K562 (cell line): Measurements from ENCODE around the gene FCHSD1. TPM values are rescaled to one million over a fixed set of nuclear protein-coding genes. Genes with fewer than 3 reads are reported as not detected.
A peak's percentile ranks its signal among the peaks of the same experiment; 100 is the strongest.

Experiments
- ATAC-seq: fragments of 200-7000 bp; cut with Tn5 transposase; 3 replicates; pipeline ENCODE4 v1.9.1; 2020; ENCODE audit warnings: moderate library complexity
- BruUV-seq: library from RNA; stranded (reverse); fragments of 400-500 nt; replicated peaks from 2 replicates; lab custom pipeline; 2021; lab: Mats Ljungman, UMichigan
- CTCF ChIA-PET: fragments of 300-600 bp; formaldehyde crosslinking; extraction: SDS; loops from one replicate; lab custom pipeline; 2021; ENCODE audit warnings: low intra/inter-chr PET ratio; lab: Yijun Ruan, JAX
- POLR2A ChIA-PET: fragments of 300-600, 350-650 bp; sonication (Branson Sonifier 250); formaldehyde crosslinking; extraction: SDS; loops from one replicate; lab custom pipeline; 2021; ENCODE audit warnings: antibody characterized with exemption, inconsistent platforms; lab: Yijun Ruan, JAX
- DNase-seq, 4 experiments: peaks; one replicate each; pipeline versions ENCODE4 v3.0.0 to v3.0.0-alpha.2; 2011 to 2018; ENCODE audit warnings: low spot score in 3 of 4, mixed read lengths in 3 of 4; ENCODE audit errors: extremely low read depth in 1 of 4
- FAIRE-seq: peaks from 2 replicates; lab custom pipeline; 2011; peaks lifted over from hg19 to GRCh38; lab: Jason Lieb, UNC
- H2AFZ ChIP-seq: 2 replicates; pipeline ENCODE4 v1.6.0; 2011; ENCODE audit warnings: low read depth, low read length, control low read depth, inconsistent platforms
- H3K27ac ChIP-seq: fragments of 200-600 bp; 3 replicates; pipeline ENCODE4 v1.8.0; 2011; ENCODE audit warnings: low read depth, mild to moderate bottlenecking, control low read depth, inconsistent platforms, low read length, moderate library complexity, mixed read lengths; ENCODE audit errors: extremely low read depth
- H3K27me3 ChIP-seq, 2 experiments: fragments of 300-600 bp in 1 of 2; 2 replicates in 1 of 2; 3 replicates in 1 of 2; pipeline versions ENCODE4 v1.6.0 to v1.8.0; 2011; ENCODE audit warnings: inconsistent platforms in 2 of 2, low read length in 2 of 2, mild to moderate bottlenecking in 1 of 2, mixed read lengths in 1 of 2, moderate library complexity in 1 of 2; ENCODE audit not compliant: control insufficient read depth in 2 of 2, insufficient read depth in 2 of 2
- H3K36me3 ChIP-seq: fragments of 300-600 bp; 3 replicates; pipeline ENCODE4 v1.8.0; 2011; ENCODE audit warnings: mild to moderate bottlenecking, low read length, inconsistent platforms; ENCODE audit not compliant: control insufficient read depth, insufficient read depth
- H3K4me1 ChIP-seq, 2 experiments: fragments of 200-600 bp in 1 of 2; replicated peaks in 1 of 2; 2 replicates in 1 of 2; 3 replicates in 1 of 2; pipeline versions ENCODE4 v1.5.1 to v1.8.0; 2011; ENCODE audit warnings: inconsistent platforms in 2 of 2, low read length in 2 of 2, mild to moderate bottlenecking in 1 of 2, mixed read lengths in 1 of 2, moderate library complexity in 1 of 2; ENCODE audit not compliant: control insufficient read depth in 2 of 2, insufficient read depth in 2 of 2
- H3K4me2 ChIP-seq: 2 replicates; pipeline ENCODE4 v1.6.1; 2011; ENCODE audit warnings: low read length, control low read depth, inconsistent platforms, mixed read lengths; ENCODE audit not compliant: insufficient read depth
- H3K4me3 ChIP-seq: fragments of 200-600 bp; sonication (generic), shearing (Covaris generic); 2 replicates; pipeline ENCODE4 v1.5.1; 2016; ENCODE audit warnings: control low read depth, inconsistent platforms
- H3K79me2 ChIP-seq: fragments of 200-600 bp; 3 replicates; pipeline ENCODE4 v1.8.0; 2011; ENCODE audit warnings: low read length, inconsistent platforms; ENCODE audit not compliant: control insufficient read depth, insufficient read depth
- H3K9ac ChIP-seq, 2 experiments: 2 replicates each; pipeline versions ENCODE4 v1.6.0 to v1.6.1; 2011; ENCODE audit warnings: low read depth in 2 of 2, low read length in 2 of 2, control low read depth in 1 of 2, inconsistent platforms in 1 of 2, mild to moderate bottlenecking in 1 of 2, mixed read lengths in 1 of 2; ENCODE audit not compliant: insufficient read depth in 1 of 2
- H3K9me1 ChIP-seq: one replicate; pipeline ENCODE4 v1.6.0; 2011; ENCODE audit warnings: inconsistent platforms, mild to moderate bottlenecking, low read length, moderate library complexity; ENCODE audit not compliant: control insufficient read depth, insufficient read depth
- H3K9me3 ChIP-seq: replicated peaks from 2 replicates; pipeline ENCODE4 v1.5.1; 2011; ENCODE audit warnings: low read depth, low read length, inconsistent platforms; ENCODE audit not compliant: control insufficient read depth, insufficient read depth
- H4K20me1 ChIP-seq: replicated peaks from 2 replicates; pipeline ENCODE4 v1.6.1; 2011; ENCODE audit warnings: low read length, inconsistent platforms, mixed read lengths; ENCODE audit not compliant: control insufficient read depth, insufficient read depth
- CTBP1 ChIP-seq: fragments of 450-650 bp; IDR thresholded peaks from 2 replicates; pipeline ENCODE4 v1.6.1; 2016; ENCODE audit warnings: borderline replicate concordance
- CTCF ChIP-seq, 3 experiments: IDR thresholded peaks in 2 of 3; conservative IDR thresholded peaks in 1 of 3; 2 replicates each; pipeline ENCODE4 v1.5.1; 2011 to 2012; ENCODE audit warnings: low read length in 3 of 3, mild to moderate bottlenecking in 3 of 3, control low read depth in 2 of 3, improper control_type of control experiment in 1 of 3, inconsistent platforms in 1 of 3, low read depth in 1 of 3, mixed read lengths in 1 of 3, moderate library complexity in 1 of 3; ENCODE audit not compliant: insufficient read depth in 2 of 3
- DPF2 ChIP-seq: fragments of 450-650 bp; IDR thresholded peaks from 2 replicates; pipeline ENCODE4 v1.6.1; 2016
- FOSL1 ChIP-seq: fragments of 200-800 bp; sonication (Bioruptor generic); conservative IDR thresholded peaks from 2 replicates; pipeline ENCODE4 v1.6.1; 2016; ENCODE audit warnings: missing genetic modification characterization, missing compliant biosample characterization
- FOXK2 ChIP-seq, 2 experiments: fragments of 450-650 bp; IDR thresholded peaks in 1 of 2; conservative IDR thresholded peaks in 1 of 2; 2 replicates each; pipeline ENCODE4 v1.6.1; 2016; ENCODE audit warnings: low read depth in 2 of 2, mild to moderate bottlenecking in 1 of 2
- JUNB ChIP-seq: fragments of 450-650 bp; formaldehyde crosslinking; conservative IDR thresholded peaks from 2 replicates; pipeline ENCODE4 v1.4.0; 2020; ENCODE audit warnings: mild to moderate bottlenecking
- JUND ChIP-seq, 2 experiments: IDR thresholded peaks; 2 replicates in 1 of 2; 3 replicates in 1 of 2; pipeline ENCODE4 v1.6.1; 2011; ENCODE audit warnings: borderline replicate concordance in 2 of 2, low read depth in 2 of 2, low read length in 2 of 2, improper control_type of control experiment in 1 of 2, missing biosample characterization in 1 of 2, missing genetic modification characterization in 1 of 2, missing genetic modification reagents in 1 of 2
- MAFF ChIP-seq: IDR thresholded peaks from 2 replicates; pipeline ENCODE4 v1.6.1; 2012; ENCODE audit warnings: low read length, improper control_type of control experiment
- MAFK ChIP-seq: IDR thresholded peaks from 2 replicates; pipeline ENCODE4 v1.6.1; 2011; ENCODE audit warnings: low read length, improper control_type of control experiment
- MCM3 ChIP-seq: fragments of 450-650 bp; IDR thresholded peaks from 2 replicates; pipeline ENCODE4 v1.6.1; 2016
- NFE2L1 ChIP-seq: fragments of 450-650 bp; IDR thresholded peaks from 2 replicates; pipeline ENCODE4 v1.6.1; 2016; ENCODE audit warnings: missing genetic modification characterization, low read depth, mild to moderate bottlenecking, missing compliant biosample characterization, moderate library complexity, borderline replicate concordance
- RBFOX2 ChIP-seq: fragments of 200-400 bp; formaldehyde crosslinking; IDR thresholded peaks from 2 replicates; pipeline ENCODE4 v1.6.1; 2017; ENCODE audit warnings: low read depth, mild to moderate bottlenecking, low read length, moderate library complexity
- RCOR1 ChIP-seq, 2 experiments: IDR thresholded peaks; 2 replicates each; pipeline ENCODE4 v1.6.1; 2012; ENCODE audit warnings: low read depth in 2 of 2, low read length in 2 of 2, borderline replicate concordance in 1 of 2, improper control_type of control experiment in 1 of 2
- SMARCA4 ChIP-seq: fragments of 450-650 bp; IDR thresholded peaks from 2 replicates; pipeline ENCODE4 v1.6.1; 2016
- SMC3 ChIP-seq: conservative IDR thresholded peaks from 2 replicates; pipeline ENCODE4 v1.6.1; 2011; ENCODE audit warnings: low read depth, low read length, improper control_type of control experiment; ENCODE audit not compliant: insufficient read depth
- TEAD1 ChIP-seq, 2 experiments: fragments of 450-650 bp in 1 of 2; sonication (generic) in 1 of 2; formaldehyde crosslinking; IDR thresholded peaks; 2 replicates each; pipeline versions ENCODE4 v1.4.0 to v1.8.0; 2020 to 2022; ENCODE audit warnings: mild to moderate bottlenecking in 2 of 2, missing genetic modification reagents in 1 of 2
- ZFPM2 ChIP-seq: fragments of 250-450 bp; sonication (Bioruptor Pico); IDR thresholded peaks from 2 replicates; pipeline ENCODE4 v1.5.1; 2022; ENCODE audit warnings: mild to moderate bottlenecking
- ZNF431 ChIP-seq: sonication (generic); formaldehyde crosslinking; IDR thresholded peaks from 2 replicates; pipeline ENCODE4 v1.8.0; 2022; ENCODE audit warnings: mild to moderate bottlenecking, missing genetic modification reagents
- WGBS: fragments of 100-300 bp; shearing (Covaris generic); methylation state at CpG from one replicate; pipeline ENCODE4 v1.1.6; 2016; ENCODE audit warnings: low coverage, mixed read lengths; ENCODE audit not compliant: insufficient coverage; ENCODE audit errors: missing lambda C conversion rate; 5-methylcytosine and 5-hydroxymethylcytosine counted together
- in situ Hi-C: fragments of 300-500 bp; cut with MboI; formaldehyde crosslinking; loops from 4 replicates; pipeline ENCODE4 v1.15.0; 2018; ENCODE audit warnings: inconsistent platforms, mixed read lengths
- intact Hi-C: fragments of 100-400 bp; cut with micrococcal nuclease; formaldehyde crosslinking; loops from 2 replicates; pipeline ENCODE4 v1.14.2; 2022
- polyA plus RNA-seq, 8 experiments: library from polyadenylated mRNA; depleted of rRNA in 4 of 8; stranded (reverse) in 5 of 8; unstranded in 3 of 8; fragments of >200 nt; fragmentation: Nextera tagmentation in 2 of 8; fragmentation: Illumina TruSeq in 1 of 8; extraction: Ambion mirVana in 2 of 8; extraction: Trizol in 1 of 8; gene quantifications; 2 replicates each; pipeline versions ENCODE4 v1.2.1 to v1.2.3, GENCODE V29; 2011 to 2014; ENCODE audit warnings: inconsistent platforms in 1 of 8, missing spikeins in 1 of 8
- total RNA-seq, 7 experiments: library from RNA; depleted of rRNA in 6 of 7; stranded (reverse); fragments of >200 nt in 6 of 7; fragmentation: Illumina TruSeq in 2 of 7; extraction: Trizol in 2 of 7; gene quantifications; 2 replicates each; pipeline versions ENCODE4 v1.2.1 to v1.2.3, GENCODE V29; 2011 to 2021; ENCODE audit warnings: low replicate concordance in 1 of 7

FCHSD1 gene
- total and polyA plus RNA-seq, 9 of the 15 experiments (the other 6 are each of a cell fraction or from before 2014, with no cell fraction given) = 0.35 to 37.5 (median 13.6) TPM

GRCh38 chr5:141641634-141642267 is 9.5 kb downstream of the FCHSD1 start:
- DNase-seq (peak; percentile 56 to 79 (median 68)), ATAC-seq (peak; percentile 52), FAIRE-seq (peak; percentile 82)
- Histone ChIP-seq H3K9ac (no peak overlapping the region), H3K4me1 (peaks cover 20 to 42% of the 10 kb centered on the region in 2 experiments), H3K4me3 (no peak overlapping the region), H3K79me2 (peaks cover 21% of the 10 kb centered on the region; the same call in 2 of the 3 replicates), H3K27me3 (no peaks in the 10 kb centered on the region), H3K27ac (peak overlapping the region; percentile 38), H2AFZ (no peak overlapping the region), H3K9me1 (peaks cover 9% of the 10 kb centered on the region), H3K9me3 (no peaks in the 10 kb centered on the region), H3K4me2 (no peak overlapping the region), H3K36me3 (peaks cover 64% of the 10 kb centered on the region; the same call in 2 of the 3 replicates), H4K20me1 (peaks cover 4% of the 10 kb centered on the region; the same call in 1 of the 2 replicates)
- intact Hi-C loops (no loop called here), in situ Hi-C loops (no loop called here)
- no TSS peak for BruUV-seq
- 56% methylated on average over 2 of the region's 2 CpGs for WGBS
- ChIA-PET CTCF (interaction anchor here (1.9 kb wide), 1 partner anchor 50 kb away, joined by 5 read pairs; no protein-coding TSS in a partner anchor), POLR2A (interaction anchor here (1.9 kb wide), 1 partner anchor 10 kb away, joined by 7 read pairs; the partner anchor contains the start of gene FCHSD1)
- TF ChIP-seq JUNB (CRISPR knock-in tag) = no peak
- TF ChIP-seq TEAD1 (CRISPR knock-in tag; IDR thresholded peaks at IDR 0.05) = peak in 1 of 2 experiments; percentile 21; a peak in 1 of 4 replicates
- peak; percentile 48 to 68 (median 49); a peak in 5 of 6 replicates for TF ChIP-seq CTCF (IDR thresholded peaks at IDR 0.05 in 2 of 3, conservative IDR thresholded peaks at IDR 0.05 in 1 of 3; ENCODE audit: insufficient read depth in 2 of 3, low read depth in 1 of 3, low read length in 3 of 3)
- peak; percentile 88 for TF ChIP-seq MAFK
- peak; percentile 54; the same call in 1 of the 2 replicates for TF ChIP-seq SMARCA4
- peak in 1 of 2 experiments; percentile 46; a peak in 1 of 4 replicates for TF ChIP-seq FOXK2 (conservative IDR thresholded peaks at IDR 0.05 in 1 of 2, IDR thresholded peaks at IDR 0.05 in 1 of 2; ENCODE audit: low read depth in 2 of 2)
- no peak for TF ChIP-seq ZNF431 (CRISPR knock-in tag)
- peak; percentile 40; the same call in 1 of the 2 replicates for TF ChIP-seq SMC3
- TF ChIP-seq MCM3 = no peak
- 0 out of 2 replicates have a peak, but pooled peaks have one; percentile 31 for TF ChIP-seq CTBP1
- peak in 1 of 2 experiments; percentile 39; a peak in 1 of 4 replicates for TF ChIP-seq RCOR1 (IDR thresholded peaks at IDR 0.05; ENCODE audit: borderline replicate concordance in 1 of 2, low read depth in 2 of 2, low read length in 2 of 2)
- peak; percentile 82 for TF ChIP-seq MAFF
- TF ChIP-seq DPF2 = peak; percentile 72
- peak; percentile 30; the same call in 1 of the 2 replicates for TF ChIP-seq NFE2L1
- TF ChIP-seq JUND (IDR thresholded peaks at IDR 0.05; ENCODE audit: borderline replicate concordance, low read depth, low read length) = peak; percentile 70; the same call in 1 of the 2 replicates
- TF ChIP-seq JUND (tag; IDR thresholded peaks at IDR 0.05; ENCODE audit: borderline replicate concordance, low read depth, low read length) = peak; percentile 50; the same call in 1 of the 3 replicates
- no peak for TF ChIP-seq ZFPM2
- no peak for TF ChIP-seq RBFOX2
- peak; percentile 91 for TF ChIP-seq FOSL1 (tag)
